Endothelial cell of umbilical vein (primary cell): ENCODE data around the gene KCTD16. TPM values are rescaled to one million over a fixed set of nuclear protein-coding genes. Genes with fewer than 3 reads are reported as not detected.

ENCODE experiments used
- BruUV-seq: library from RNA; stranded (reverse); fragments of 400-500 nt; replicated peaks from 2 replicates; lab custom pipeline; 2021; lab: Mats Ljungman, UMichigan
- CTCF ChIA-PET: fragments of 300-600, 350-600 bp; sonication (Branson Sonifier 250); formaldehyde crosslinking; loops from one replicate; lab custom pipeline; 2021; ENCODE audit warnings: antibody characterized with exemption, inconsistent platforms; lab: Charles Lee
- POLR2A ChIA-PET: fragments of 300-600, 350-600 bp; sonication (Branson Sonifier 250); formaldehyde crosslinking; loops from one replicate; lab custom pipeline; 2021; ENCODE audit warnings: antibody characterized with exemption, inconsistent platforms; lab: Charles Lee
- DNase-seq: peaks from one replicate; pipeline ENCODE4 v3.0.0-alpha.2; 2011; ENCODE audit warnings: low read depth, low spot score
- FAIRE-seq: peaks from 2 replicates; lab custom pipeline; 2011; peaks lifted over from hg19 to GRCh38; lab: Jason Lieb, UNC
- H2AFZ ChIP-seq: 2 replicates; pipeline ENCODE4 v1.6.0; 2012; ENCODE audit warnings: low read depth, low read length, control low read depth, inconsistent platforms
- H3K27ac ChIP-seq: 2 replicates; pipeline ENCODE4 v1.5.1; 2011; ENCODE audit warnings: low read depth, mild to moderate bottlenecking, control low read depth, low read length, moderate library complexity; ENCODE audit not compliant: insufficient read depth
- H3K27me3 ChIP-seq, 2 experiments: 2 replicates each; pipeline versions ENCODE4 v1.6.0 to v1.6.1; 2011; ENCODE audit warnings: low read length in 2 of 2, mixed read lengths in 1 of 2; ENCODE audit not compliant: control insufficient read depth in 2 of 2, insufficient read depth in 2 of 2
- H3K36me3 ChIP-seq, 2 experiments: 2 replicates in 1 of 2; 3 replicates in 1 of 2; pipeline ENCODE4 v1.5.1; 2011; ENCODE audit warnings: low read length in 2 of 2, mild to moderate bottlenecking in 1 of 2, moderate library complexity in 1 of 2; ENCODE audit not compliant: control insufficient read depth in 2 of 2, insufficient read depth in 2 of 2; ENCODE audit errors: extremely low read depth in 1 of 2
- H3K4me1 ChIP-seq: 3 replicates; pipeline ENCODE4 v1.5.1; 2011; ENCODE audit warnings: mild to moderate bottlenecking, low read length; ENCODE audit not compliant: control insufficient read depth, insufficient read depth; ENCODE audit errors: extremely low read depth
- H3K4me2 ChIP-seq: 2 replicates; pipeline ENCODE4 v1.6.1; 2011; ENCODE audit warnings: low read length, control low read depth, mixed read lengths; ENCODE audit not compliant: insufficient read depth
- H3K4me3 ChIP-seq, 3 experiments: fragments of 200-600 bp in 1 of 3; sonication (generic), shearing (Covaris generic) in 1 of 3; replicated peaks in 1 of 3; 2 replicates each; pipeline ENCODE4 v1.5.1; 2011 to 2016; ENCODE audit warnings: control low read depth in 3 of 3, low read length in 3 of 3, mild to moderate bottlenecking in 2 of 3, inconsistent platforms in 1 of 3, low read depth in 1 of 3, moderate library complexity in 1 of 3; ENCODE audit not compliant: insufficient read depth in 1 of 3
- H3K79me2 ChIP-seq: 2 replicates; pipeline ENCODE4 v1.6.0; 2012; ENCODE audit warnings: low read length, inconsistent platforms; ENCODE audit not compliant: control insufficient read depth, insufficient read depth
- H3K9ac ChIP-seq: replicated peaks from 2 replicates; pipeline ENCODE3; 2011; ENCODE audit warnings: low read length, control low read depth; ENCODE audit not compliant: insufficient read depth; ENCODE audit errors: extremely low read depth
- H3K9me1 ChIP-seq: replicated peaks from 3 replicates; pipeline ENCODE4 v1.6.0; 2011; ENCODE audit warnings: mild to moderate bottlenecking, low read length; ENCODE audit not compliant: control insufficient read depth, insufficient read depth; ENCODE audit errors: extremely low read depth
- H3K9me3 ChIP-seq: replicated peaks from 2 replicates; pipeline ENCODE4 v1.5.1; 2012; ENCODE audit warnings: low read length, inconsistent platforms; ENCODE audit not compliant: control insufficient read depth, insufficient read depth
- H4K20me1 ChIP-seq: replicated peaks from 2 replicates; pipeline ENCODE3; 2011; ENCODE audit warnings: mild to moderate bottlenecking, low read length; ENCODE audit not compliant: control insufficient read depth, insufficient read depth; ENCODE audit errors: extremely low read depth
- CTCF ChIP-seq, 2 donors: IDR thresholded peaks; 1 replicate in 1 of 2; 2 replicates in 1 of 2; pipeline ENCODE4 v1.5.1; 2011; ENCODE audit warnings: low read length in 2 of 2, mild to moderate bottlenecking in 2 of 2, moderate library complexity in 2 of 2, control low read depth in 1 of 2, inconsistent platforms in 1 of 2, low read depth in 1 of 2; ENCODE audit not compliant: insufficient read depth in 1 of 2; ENCODE audit errors: extremely low read depth in 1 of 2
- EZH2 ChIP-seq: IDR thresholded peaks from 2 replicates; pipeline ENCODE4 v1.6.1; 2012; ENCODE audit warnings: borderline replicate concordance, low read depth, mild to moderate bottlenecking, moderate library complexity, low read length, inconsistent platforms; ENCODE audit not compliant: severe bottlenecking
- FOS ChIP-seq: IDR thresholded peaks from 2 replicates; pipeline ENCODE4 v1.6.1; 2011; ENCODE audit warnings: mild to moderate bottlenecking, low read length, moderate library complexity, borderline replicate concordance; ENCODE audit not compliant: insufficient read depth
- JUN ChIP-seq: IDR thresholded peaks from 2 replicates; pipeline ENCODE4 v1.6.1; 2011; ENCODE audit warnings: borderline replicate concordance, low read depth; ENCODE audit not compliant: insufficient read length, insufficient read depth
- MYC ChIP-seq: IDR thresholded peaks from one replicate; pipeline ENCODE4 v1.6.1; 2011; ENCODE audit warnings: mild to moderate bottlenecking, low read depth, low read length
- POLR2A ChIP-seq: IDR thresholded peaks from 2 replicates; pipeline ENCODE4 v1.6.1; 2012; ENCODE audit warnings: low read depth, mild to moderate bottlenecking, control low read depth, low read length
- dilution Hi-C: fragments of 300-500 bp; cut with MboI; formaldehyde crosslinking; loops from one replicate; pipeline ENCODE4 v1.15.0; 2019; ENCODE audit warnings: low sequenced_read_pairs; ENCODE audit not compliant: extremely low pct_ligation_motif_present
- intact Hi-C: fragments of 100-400 bp; cut with micrococcal nuclease; formaldehyde crosslinking; loops from one replicate; pipeline ENCODE4 v1.10.0; 2022
- polyA plus RNA-seq, 4 experiments: library from polyadenylated mRNA; depleted of rRNA in 3 of 4; stranded (reverse) in 3 of 4; unstranded in 1 of 4; fragments of >200 nt; gene quantifications; 2 replicates each; pipeline versions ENCODE4 v1.2.1 to v1.2.3, GENCODE V29; 2011 to 2012; ENCODE audit warnings: missing spikeins in 1 of 4
- total RNA-seq: library from RNA; stranded (reverse); gene quantifications from 2 replicates; pipeline ENCODE4 v1.2.3, GENCODE V29; 2021

The KCTD16 gene
- total and polyA plus RNA-seq, 2 donors (not counting 3 experiments of a cell fraction or from before 2014, with no cell fraction given) = 0.21 to 0.49 TPM

GRCh38 chr5:144510845-144511579 is 340.3 kb downstream of the KCTD16 start:
- Histone ChIP-seq H3K27ac (no peak overlapping the region), H3K9me3 (no peaks in the 10 kb centered on the region), H3K27me3 (no peaks in the 10 kb centered on the region), H3K4me1 (no peaks in the 10 kb centered on the region), H4K20me1 (no peaks in the 10 kb centered on the region), H3K9ac (no peak overlapping the region), H3K9me1 (no peaks in the 10 kb centered on the region), H3K36me3 (no peaks in the 10 kb centered on the region), H2AFZ (no peak overlapping the region), H3K4me2 (no peak overlapping the region), H3K79me2 (no peaks in the 10 kb centered on the region), H3K4me3 (no peak overlapping the region)
- dilution Hi-C loops (no loop called here), intact Hi-C loops (no loop called here)
- no TSS peak for BruUV-seq
- ChIA-PET CTCF (no interaction called here), POLR2A (no interaction called here)
- TF ChIP-seq JUN (no peak), FOS (no peak), CTCF (IDR thresholded peaks at IDR 0.05; ENCODE audit: extremely low read depth in 1 of 2, insufficient read depth in 1 of 2, low read depth in 1 of 2, low read length in 2 of 2) (no peak)
- DNase-seq (no peak), FAIRE-seq (no peak)

- FAIRE-seq (no peak), DNase-seq (no peak)
- no peaks in the 10 kb centered on the region for H3K9me1 ChIP-seq
- no peaks in the 10 kb centered on the region for H3K79me2 ChIP-seq
- TF ChIP-seq POLR2A (no peak), JUN (no peak), CTCF (IDR thresholded peaks at IDR 0.05; ENCODE audit: extremely low read depth in 1 of 2, insufficient read depth in 1 of 2, low read depth in 1 of 2, low read length in 2 of 2) (no peak), FOS (no peak), MYC (no peak), EZH2 (no peak)
- no peaks in the 10 kb centered on the region for H3K27me3 ChIP-seq
- no peaks in the 10 kb centered on the region for H3K9me3 ChIP-seq
- intact Hi-C loops (no loop called here), dilution Hi-C loops (no loop called here)
- no peak overlapping the region for H3K4me2 ChIP-seq
- H3K9ac ChIP-seq = no peak overlapping the region
- H3K36me3 ChIP-seq = no peaks in the 10 kb centered on the region
- ChIA-PET POLR2A (no interaction called here), CTCF (no interaction called here)
- BruUV-seq = no TSS peak
- H3K4me3 ChIP-seq = no peak overlapping the region
- H4K20me1 ChIP-seq = no peaks in the 10 kb centered on the region
- no peak overlapping the region for H3K27ac ChIP-seq
- no peaks in the 10 kb centered on the region for H3K4me1 ChIP-seq
- H2AFZ ChIP-seq = no peak overlapping the region
Observed at GRCh38 chr5:144511580-144512072, 341.0 kb downstream of the KCTD16 start.
